Measurements from ENCODE around the gene RBM47.
"Not testable (repeated sequence)": the region's sequence is repeated elsewhere in the genome, so short reads cannot be mapped to it uniquely, and the experiment has no call there.

Gene RBM47

GRCh38 chr4:40412866-40413795, 216.5 kb downstream of the RBM47 start:
- no peak for DNase-seq

- DNase-seq: no peak
These were observed 217.3 kb downstream of the RBM47 start for GRCh38 chr4:40412388-40412787.

- DNase-seq: no peak
These were observed 219.8 kb downstream of the RBM47 start for GRCh38 chr4:40409835-40410234.

- not testable (repeated sequence) for DNase-seq
These were observed 222.2 kb downstream of the RBM47 start for GRCh38 chr4:40407468-40407867.

GRCh38 chr4:40406340-40406739, 223.3 kb downstream of the RBM47 start:
- DNase-seq: no peak

- no peak for DNase-seq
These were observed 224.5 kb downstream of the RBM47 start for GRCh38 chr4:40405193-40405592.

- DNase-seq: no peak
These were observed 226.6 kb downstream of the RBM47 start for GRCh38 chr4:40403081-40403480.

GRCh38 chr4:40402556-40402955, 227.1 kb downstream of the RBM47 start:
- DNase-seq: no peak

GRCh38 chr4:40401631-40402030, 228.0 kb downstream of the RBM47 start:
- DNase-seq: no peak

GRCh38 chr4:40401096-40401495, 228.6 kb downstream of the RBM47 start:
- no peak for DNase-seq

- DNase-seq: no peak
These were observed 230.1 kb downstream of the RBM47 start for GRCh38 chr4:40399578-40399977.

GRCh38 chr4:40395908-40396793, 233.5 kb downstream of the RBM47 start:
- no peak for DNase-seq

GRCh38 chr4:40395166-40395900, 234.3 kb downstream of the RBM47 start:
- DNase-seq: no peak

GRCh38 chr4:40394236-40394635, 235.4 kb downstream of the RBM47 start:
- DNase-seq: no peak

GRCh38 chr4:40392241-40392640, 237.4 kb downstream of the RBM47 start:
- DNase-seq: not testable (repeated sequence)

- DNase-seq: no peak
These were observed 239.7 kb downstream of the RBM47 start for GRCh38 chr4:40389986-40390385.

GRCh38 chr4:40388239-40388638, 241.4 kb downstream of the RBM47 start:
- no peak for DNase-seq

- no peak for DNase-seq
These were observed 249.0 kb downstream of the RBM47 start for GRCh38 chr4:40380647-40381046.

- no peak for DNase-seq
These were observed 250.4 kb downstream of the RBM47 start for GRCh38 chr4:40379248-40379647.

- no peak for DNase-seq
These were observed 251.0 kb downstream of the RBM47 start for GRCh38 chr4:40378619-40379018.

- no peak for DNase-seq
These were observed 251.9 kb downstream of the RBM47 start for GRCh38 chr4:40377512-40378365.

Measured in hypothalamus (tissue), 51 donors.